ENCODE data around the gene ADRA2B.

GRCh38 chr2:96110621-96111256 lies 5.6 kb downstream of the ADRA2B start:
- no peak for TF ChIP-seq CTCF (IDR thresholded peaks at IDR 0.05)
- no peak for TF ChIP-seq POLR2A (IDR thresholded peaks at IDR 0.05)
- TF ChIP-seq EP300 (IDR thresholded peaks at IDR 0.05): no peak
- TF ChIP-seq POLR2AphosphoS5 (IDR thresholded peaks at IDR 0.05): no peak

All from upper lobe of left lung (tissue), 4 donors.